CD4-positive, alpha-beta T cell treated with Interleukin-21 for 1 hour (primary cell): ENCODE measurements around the gene RASEF.
"Not testable (repeated sequence)": the region's sequence is repeated elsewhere in the genome, so short reads cannot be mapped to it uniquely, and the experiment has no call there.

Experiments used
- DNase-seq: peaks from one replicate; pipeline ENCODE4 v3.0.0-alpha.2; 2020

The RASEF gene

DNA sequence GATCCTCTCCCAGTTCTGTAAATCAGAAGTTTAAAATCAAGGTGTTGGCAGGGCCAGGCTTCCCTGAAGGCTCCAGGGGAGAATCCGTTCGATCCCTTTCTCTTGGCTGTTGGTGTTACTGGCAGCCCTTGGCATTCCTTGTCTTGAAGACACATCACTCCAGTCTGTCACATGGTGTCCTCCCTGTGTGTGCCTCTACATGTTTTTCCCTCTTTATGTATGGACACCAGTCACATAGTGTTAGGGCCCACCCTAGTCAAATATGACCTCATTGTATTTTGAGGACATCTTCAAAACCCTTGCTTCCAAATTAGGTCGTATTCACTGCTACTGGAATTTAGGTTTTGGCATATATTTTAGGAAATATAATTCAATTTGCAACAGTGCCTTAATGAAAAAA is 94.6 kb downstream of the RASEF start:
- DNase-seq, result no peak

DNA sequence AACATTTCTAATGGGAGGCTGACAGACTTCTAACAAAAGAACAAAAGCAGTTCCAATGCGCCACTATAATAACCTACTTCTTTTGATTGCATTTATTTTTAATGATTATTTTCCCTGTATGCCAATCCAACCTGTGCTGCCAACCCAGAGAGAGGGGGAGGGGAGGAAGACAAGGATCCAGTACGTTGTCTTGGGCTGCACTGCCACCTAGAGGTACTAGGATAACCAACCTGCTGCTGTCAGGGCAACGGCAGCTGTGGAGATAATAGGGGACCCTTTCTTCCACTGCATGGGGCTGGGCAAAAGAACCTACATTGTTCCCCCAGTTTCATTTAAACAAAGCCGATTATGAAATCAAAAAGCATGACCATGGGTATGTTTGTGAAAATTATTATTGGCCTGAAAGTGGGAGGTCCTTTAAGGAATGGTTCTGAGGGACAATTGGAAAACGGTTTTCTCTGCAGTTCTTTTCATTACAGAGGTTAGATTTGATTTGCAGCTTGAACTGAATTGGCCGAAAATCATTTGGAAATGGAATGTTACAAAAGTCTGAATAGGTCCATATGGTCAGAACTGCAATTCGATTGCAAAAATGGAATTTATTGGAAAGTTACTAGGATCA is 101.3 kb downstream of the RASEF start:
- DNase-seq, result peak; percentile 19

DNA sequence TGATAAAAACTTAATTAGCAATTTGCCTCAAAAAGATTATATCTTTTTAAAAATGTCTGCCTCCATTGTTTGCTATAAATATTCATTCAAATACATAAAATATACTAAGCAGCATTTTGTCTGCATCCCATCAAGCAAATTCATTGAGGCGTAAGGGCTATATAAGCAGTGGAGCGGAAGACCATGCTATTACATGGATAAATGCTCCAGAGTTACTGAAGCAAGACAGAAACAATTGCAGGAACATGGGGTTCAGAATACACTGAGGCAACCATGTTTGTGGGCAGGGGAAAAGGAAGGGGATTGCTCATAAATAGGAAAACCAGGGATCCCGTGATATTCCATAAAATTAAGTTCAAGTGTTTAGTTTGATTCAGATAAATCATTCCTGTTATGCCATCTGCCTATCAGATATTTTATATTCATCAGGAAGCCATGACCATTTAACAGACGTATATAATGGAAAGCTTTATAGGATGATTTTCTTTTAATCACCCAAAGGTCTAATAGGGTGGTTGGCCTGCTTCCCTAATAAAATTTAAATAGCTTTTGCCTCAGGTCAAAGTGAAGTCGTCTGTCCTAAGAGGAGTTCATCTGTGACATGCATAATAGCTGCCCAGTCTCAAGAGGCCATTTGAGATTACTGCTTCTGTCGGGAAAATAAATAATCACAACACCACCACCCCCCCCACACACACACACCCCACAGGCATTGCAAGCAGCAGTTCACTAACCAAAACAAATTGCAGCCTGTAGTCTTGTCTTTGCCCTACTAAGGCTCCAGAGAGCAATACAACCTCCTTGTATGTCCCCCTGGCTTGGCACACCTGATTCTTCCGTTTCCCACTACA is 105.2 kb downstream of the RASEF start:
- DNase-seq, result no peak

DNA sequence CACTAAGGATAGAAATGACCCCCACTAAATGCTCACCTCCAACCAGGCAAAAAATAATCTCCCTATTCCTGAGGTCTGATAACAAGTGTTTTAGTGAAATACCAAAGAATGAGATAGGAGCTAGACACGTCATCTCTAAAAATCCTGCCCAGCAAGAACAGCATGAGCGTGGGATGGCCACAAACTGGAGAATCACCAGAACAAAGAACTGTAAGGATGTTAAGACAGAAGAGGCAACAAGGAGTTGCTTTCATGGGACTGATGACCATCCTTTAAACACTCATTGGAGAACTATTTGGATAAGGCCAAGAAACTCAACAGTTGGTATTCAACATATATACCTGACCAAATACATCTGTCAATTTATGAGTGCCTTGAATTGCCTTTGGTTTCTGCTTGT is 113.7 kb downstream of the RASEF start:
- no peak for DNase-seq

DNA sequence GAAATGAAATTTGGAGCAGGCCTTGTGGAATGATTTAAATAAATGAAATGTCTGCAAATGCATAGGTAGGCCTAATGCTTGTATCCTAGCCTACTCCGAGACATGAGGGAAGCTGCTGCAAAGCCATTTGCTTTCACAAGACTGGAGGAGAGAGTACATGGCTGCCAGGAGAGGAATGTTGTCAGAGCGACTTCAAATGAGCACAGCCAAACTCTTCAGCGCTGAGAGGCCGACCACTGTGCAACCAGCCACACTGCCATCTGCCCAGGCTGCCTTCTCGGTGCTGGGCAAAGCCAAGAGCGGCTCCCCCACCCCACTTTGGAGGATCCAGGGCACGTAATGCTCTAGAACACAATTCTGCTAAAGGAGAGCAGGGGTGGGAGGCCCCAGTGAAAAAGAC is 122.6 kb downstream of the RASEF start:
- DNase-seq, result no peak

DNA sequence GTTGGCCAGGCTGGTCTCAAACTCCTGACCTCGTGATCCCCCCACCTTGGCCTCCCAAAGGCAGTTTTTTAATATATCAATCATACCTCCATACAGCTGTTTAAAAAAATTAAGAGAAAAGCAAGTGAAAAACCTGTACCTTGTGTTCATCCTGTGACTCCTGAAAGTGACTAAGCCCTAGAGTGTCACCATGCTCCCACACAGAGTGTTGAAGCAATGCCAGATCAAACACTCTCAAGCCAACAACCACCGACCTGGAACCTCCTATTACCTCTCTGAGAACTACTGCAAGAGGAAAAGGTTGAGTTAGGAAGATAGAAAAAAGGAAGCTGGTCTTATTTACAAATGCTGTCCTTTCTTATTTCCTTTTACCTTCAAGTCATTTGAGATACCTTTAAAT is 123.5 kb downstream of the RASEF start:
- no peak for DNase-seq

DNA sequence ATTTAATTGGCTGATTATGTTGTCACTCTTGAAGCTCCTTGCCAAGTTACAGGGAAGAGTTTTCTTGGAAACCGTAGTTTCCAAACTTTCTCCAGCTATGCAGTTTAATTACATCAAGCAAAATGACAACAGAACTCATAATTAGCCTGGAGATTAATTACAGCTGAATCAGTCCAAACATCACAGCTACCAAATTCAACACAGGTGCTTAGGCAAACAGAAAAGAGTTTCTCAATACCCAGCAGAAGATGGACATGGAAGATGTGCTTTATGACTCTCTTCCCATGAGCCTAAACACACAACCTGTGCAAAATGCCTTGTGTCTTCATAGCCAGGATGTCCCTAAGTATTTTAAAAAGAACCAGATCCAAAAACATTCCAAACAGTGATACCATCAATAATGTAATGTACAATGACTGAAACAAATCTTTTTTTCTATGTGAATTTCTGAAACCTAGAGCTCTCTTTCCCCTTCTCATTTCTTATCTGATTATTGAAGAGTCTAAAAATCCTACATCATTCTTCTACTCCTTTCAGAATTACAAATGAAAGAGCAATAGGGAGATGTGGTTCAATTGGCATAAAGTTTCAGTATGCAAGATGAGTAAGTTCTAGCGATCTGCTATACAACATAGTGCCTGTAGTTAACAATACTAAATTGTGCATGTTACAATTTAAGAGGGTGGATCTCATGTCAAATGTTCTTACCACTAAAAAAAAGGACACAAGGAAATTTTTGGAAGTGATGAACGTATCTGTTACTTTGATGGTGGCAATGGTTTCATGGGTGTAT is 124.3 kb downstream of the RASEF start:
- no peak for DNase-seq

DNA sequence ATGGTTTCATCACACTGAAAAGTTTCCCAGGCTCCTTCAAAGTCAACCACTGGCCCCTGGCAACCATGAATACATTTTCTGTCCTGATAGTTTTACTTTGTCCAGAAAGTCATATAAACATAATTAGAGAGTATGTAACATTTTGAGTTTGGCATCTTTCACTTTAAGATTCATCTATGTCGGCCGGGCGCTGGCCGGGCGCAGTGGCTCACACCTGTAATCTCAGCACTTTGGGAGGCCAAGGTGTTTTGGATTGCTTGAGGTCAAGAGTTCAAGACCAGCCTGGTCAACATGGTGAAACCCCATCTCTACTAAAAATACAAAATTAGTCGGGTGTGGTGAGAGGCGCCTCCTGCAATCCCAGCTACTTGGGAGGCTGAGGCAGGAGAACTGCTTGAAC is 126.4 kb downstream of the RASEF start:
- DNase-seq, result not testable (repeated sequence)

DNA sequence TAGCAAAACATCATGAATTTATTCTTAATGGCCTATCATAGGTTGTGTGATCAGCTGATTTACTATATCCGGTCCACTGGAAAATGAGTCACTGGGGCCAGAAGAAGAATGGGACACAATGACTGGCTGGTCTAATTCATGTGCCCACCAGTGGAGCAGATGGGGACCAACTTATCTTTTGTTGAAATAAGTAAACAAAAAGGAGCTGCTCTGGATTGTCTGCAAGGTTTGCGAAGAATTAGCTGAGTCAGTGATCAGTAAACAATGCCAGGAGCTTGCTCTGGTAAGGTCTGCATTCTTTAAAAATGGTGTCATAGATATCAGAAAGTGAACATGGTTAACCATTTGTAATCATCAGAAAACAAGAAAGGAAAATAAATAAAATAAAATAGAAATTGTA is 128.0 kb downstream of the RASEF start:
- no peak for DNase-seq

DNA sequence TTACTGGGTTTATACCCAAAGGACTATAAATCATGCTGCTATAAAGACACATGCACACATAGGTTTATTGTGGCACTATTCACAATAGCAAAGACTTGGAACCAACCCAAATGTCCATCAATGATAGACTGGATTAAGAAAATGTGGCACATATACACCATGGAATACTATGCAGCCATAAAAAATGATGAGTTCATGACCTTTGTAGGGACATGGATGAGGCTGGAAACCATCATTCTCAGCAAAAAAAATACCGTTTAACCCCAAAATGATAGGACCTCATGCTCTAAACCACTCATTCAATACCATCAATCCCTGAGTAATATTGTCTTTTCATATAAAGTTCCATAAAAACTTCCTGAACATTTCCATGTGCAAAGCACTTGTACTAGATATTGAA is 128.9 kb downstream of the RASEF start:
- DNase-seq, result not testable (repeated sequence)

DNA sequence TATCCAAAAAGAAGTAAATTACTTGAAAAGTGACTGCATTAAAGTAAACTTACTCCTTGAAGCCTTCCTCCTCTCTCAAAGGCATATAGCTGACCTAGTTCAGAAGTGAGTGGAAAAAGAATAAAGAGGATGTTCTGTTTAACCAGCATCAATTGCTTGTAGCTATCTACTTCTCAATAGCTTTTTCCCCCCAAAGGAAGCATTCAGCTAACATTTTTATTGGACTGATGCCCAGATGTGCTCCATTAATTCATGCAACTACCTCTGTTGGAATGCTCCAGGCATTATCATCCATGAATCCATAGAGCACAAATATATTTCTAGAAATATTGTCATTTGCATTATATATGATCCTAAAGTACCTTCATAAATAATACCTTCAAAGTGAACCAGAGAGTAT is 132.8 kb downstream of the RASEF start:
- DNase-seq, result no peak
